PFSK-1 (cell line): Measurements from ENCODE around the gene ANKRD34C.

Experiments used
- FOXP2 ChIP-seq: optimal IDR thresholded peaks from 2 replicates; pipeline ENCODE3; 2011; ENCODE audit warnings: borderline replicate concordance, control low read depth, inconsistent platforms; ENCODE audit not compliant: insufficient read depth; ENCODE audit errors: extremely low read length, extremely low read depth
- POLR2AphosphoS5 ChIP-seq: IDR thresholded peaks from 2 replicates; pipeline ENCODE4 v1.6.1; 2012; ENCODE audit warnings: low read depth, mild to moderate bottlenecking, control low read depth, low read length, moderate library complexity
- SIN3A ChIP-seq: IDR thresholded peaks from 2 replicates; pipeline ENCODE4 v1.6.1; 2012; ENCODE audit warnings: mild to moderate bottlenecking, low read length, moderate library complexity, borderline replicate concordance; ENCODE audit not compliant: insufficient read depth
- TAF1 ChIP-seq: IDR thresholded peaks from 2 replicates; pipeline ENCODE4 v1.6.1; 2012; ENCODE audit warnings: low read length, control low read depth, borderline replicate concordance; ENCODE audit not compliant: insufficient read depth
- TF ChIP-seq, protein P1 (sequence below), 2 experiments: IDR thresholded peaks; 2 replicates each; pipeline versions ENCODE4 v1.6.1 to v1.8.0; 2011 to 2012; ENCODE audit warnings: low read depth in 2 of 2, low read length in 2 of 2, control low read depth in 1 of 2, inconsistent platforms in 1 of 2, mild to moderate bottlenecking in 1 of 2, moderate library complexity in 1 of 2; ENCODE audit not compliant: insufficient read depth in 1 of 2

DNA sequence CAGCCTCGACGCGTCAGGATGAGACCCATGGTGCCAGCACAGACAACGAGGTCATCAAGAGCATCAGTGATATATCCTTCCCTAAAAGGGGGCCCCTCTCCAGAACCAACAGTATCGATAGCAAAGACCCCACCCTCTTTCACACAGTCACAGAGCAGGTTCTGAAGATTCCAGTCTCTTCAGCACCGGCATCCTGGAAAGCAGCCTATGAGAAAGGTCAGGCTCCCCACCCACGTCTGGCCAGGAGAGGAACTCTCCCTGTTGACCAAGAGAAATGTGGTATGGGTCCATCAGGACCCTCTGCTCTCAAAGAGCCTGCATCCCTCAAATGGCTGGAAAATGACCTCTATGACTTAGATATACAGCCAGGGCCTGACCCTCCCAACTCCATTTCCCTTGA, 11.6 kb downstream of the ANKRD34C start:
- TF ChIP-seq SIN3A: no peak
- no peak for TF ChIP-seq POLR2AphosphoS5
- no peak for TF ChIP-seq TAF1
- TF ChIP-seq, protein P1, sequence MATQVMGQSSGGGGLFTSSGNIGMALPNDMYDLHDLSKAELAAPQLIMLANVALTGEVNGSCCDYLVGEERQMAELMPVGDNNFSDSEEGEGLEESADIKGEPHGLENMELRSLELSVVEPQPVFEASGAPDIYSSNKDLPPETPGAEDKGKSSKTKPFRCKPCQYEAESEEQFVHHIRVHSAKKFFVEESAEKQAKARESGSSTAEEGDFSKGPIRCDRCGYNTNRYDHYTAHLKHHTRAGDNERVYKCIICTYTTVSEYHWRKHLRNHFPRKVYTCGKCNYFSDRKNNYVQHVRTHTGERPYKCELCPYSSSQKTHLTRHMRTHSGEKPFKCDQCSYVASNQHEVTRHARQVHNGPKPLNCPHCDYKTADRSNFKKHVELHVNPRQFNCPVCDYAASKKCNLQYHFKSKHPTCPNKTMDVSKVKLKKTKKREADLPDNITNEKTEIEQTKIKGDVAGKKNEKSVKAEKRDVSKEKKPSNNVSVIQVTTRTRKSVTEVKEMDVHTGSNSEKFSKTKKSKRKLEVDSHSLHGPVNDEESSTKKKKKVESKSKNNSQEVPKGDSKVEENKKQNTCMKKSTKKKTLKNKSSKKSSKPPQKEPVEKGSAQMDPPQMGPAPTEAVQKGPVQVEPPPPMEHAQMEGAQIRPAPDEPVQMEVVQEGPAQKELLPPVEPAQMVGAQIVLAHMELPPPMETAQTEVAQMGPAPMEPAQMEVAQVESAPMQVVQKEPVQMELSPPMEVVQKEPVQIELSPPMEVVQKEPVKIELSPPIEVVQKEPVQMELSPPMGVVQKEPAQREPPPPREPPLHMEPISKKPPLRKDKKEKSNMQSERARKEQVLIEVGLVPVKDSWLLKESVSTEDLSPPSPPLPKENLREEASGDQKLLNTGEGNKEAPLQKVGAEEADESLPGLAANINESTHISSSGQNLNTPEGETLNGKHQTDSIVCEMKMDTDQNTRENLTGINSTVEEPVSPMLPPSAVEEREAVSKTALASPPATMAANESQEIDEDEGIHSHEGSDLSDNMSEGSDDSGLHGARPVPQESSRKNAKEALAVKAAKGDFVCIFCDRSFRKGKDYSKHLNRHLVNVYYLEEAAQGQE (IDR thresholded peaks at IDR 0.05; ENCODE audit: insufficient read depth in 1 of 2, low read depth in 2 of 2, low read length in 2 of 2): peak in 1 of 2 experiments; percentile 80; a peak in 2 of 4 replicates
- TF ChIP-seq FOXP2: no peak
